Fibroblast of pulmonary artery (primary cell): ENCODE results near the gene SRGAP2C.
"Not testable (repeated sequence)": the region's sequence is repeated elsewhere in the genome, so short reads cannot be mapped to it uniquely, and the experiment has no call there.

Experiments used
- DNase-seq: peaks from one replicate; pipeline ENCODE4 v3.0.0-alpha.2; 2010; ENCODE audit warnings: low read depth
- H3K4me3 ChIP-seq: replicated peaks from 2 replicates; pipeline ENCODE4 v1.5.1; 2011; ENCODE audit warnings: low read depth, mild to moderate bottlenecking, control low read depth, low read length, moderate library complexity

Gene SRGAP2C

DNA sequence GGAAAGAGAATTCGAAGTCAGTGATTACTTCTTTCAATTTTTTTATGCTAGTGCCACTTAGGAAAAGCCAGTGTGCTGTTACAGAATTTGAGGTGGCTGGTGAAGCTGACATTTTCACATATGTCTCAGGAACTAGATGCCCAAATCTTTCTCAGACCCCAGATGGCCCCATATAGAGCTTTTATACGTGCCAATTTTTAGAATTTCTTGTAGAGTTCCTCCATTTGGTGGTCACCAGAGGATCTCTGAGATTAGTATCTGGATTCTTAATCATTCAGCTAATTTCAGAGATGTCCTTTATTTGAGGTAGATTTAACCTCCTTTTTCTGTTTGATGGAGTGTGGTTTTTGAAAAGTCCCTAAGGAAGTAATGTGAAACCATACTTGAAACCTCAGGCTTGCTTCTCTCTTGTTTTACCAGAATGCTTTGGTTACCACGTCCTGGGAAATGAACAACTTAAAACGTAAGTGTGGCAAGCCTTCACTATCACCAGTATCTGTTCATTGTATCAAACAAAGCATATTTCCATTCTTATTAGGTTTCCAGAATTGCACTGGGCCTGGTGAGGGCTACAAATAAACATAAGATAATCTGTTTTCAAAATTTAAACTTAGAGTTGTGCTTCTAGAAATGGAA lies 164.7 kb downstream of the SRGAP2C start:
- DNase-seq, H3K4me3 ChIP-seq: not testable (repeated sequence)

DNA sequence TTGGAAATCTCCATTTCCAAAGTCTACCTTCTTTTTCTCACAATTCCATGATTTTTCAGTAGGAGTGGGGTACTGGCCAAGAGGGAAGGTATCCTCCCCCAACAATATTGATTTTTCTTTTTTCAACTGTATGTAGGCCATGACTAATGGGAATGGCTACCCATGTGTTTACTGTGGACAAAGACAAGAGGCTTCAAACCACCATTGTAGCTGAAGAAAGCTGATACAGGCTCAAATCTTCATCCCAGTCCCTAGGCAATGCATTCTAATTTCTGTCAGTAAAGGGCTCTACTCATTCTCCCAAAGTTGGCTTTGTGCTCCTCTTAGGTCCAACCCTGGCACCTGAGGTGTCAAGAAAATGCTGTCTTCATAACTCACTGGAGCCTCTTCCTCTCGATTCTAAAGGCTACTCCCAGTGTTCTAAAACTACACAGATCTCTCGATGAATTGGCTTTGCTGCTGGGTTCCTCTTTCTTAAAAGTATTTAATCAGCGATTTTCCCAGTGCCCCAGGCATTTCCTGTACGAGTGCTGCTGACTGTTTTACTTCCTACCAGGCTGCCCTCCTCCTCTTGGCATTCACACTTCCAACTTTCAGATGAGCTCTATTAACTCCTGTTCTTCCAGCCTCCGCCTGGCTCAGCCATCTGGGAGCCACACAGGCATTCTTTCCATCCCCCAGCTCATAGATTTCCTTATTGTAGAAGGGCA lies 171.1 kb downstream of the SRGAP2C start:
- H3K4me3 ChIP-seq, DNase-seq: not testable (repeated sequence)

DNA sequence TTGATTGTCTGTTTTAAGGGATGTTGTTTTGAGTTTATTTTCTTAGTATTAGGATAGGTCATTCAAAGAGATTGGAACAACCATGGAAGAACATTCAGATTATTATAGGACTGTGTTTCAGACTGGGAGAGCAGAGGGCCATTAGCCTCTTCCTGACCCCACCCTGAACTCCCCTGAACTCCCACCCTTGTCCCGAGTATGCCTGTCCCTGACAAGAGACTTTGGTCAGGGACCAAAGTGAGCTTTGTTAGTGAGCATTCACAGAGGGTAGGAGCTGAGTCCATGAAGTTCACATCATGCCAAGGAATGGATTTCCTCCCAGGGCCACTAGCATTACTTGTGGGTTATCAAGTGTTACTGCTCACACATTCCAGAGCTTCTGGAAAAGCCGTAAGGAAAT lies 172.0 kb downstream of the SRGAP2C start:
- H3K4me3 ChIP-seq, DNase-seq: not testable (repeated sequence)

DNA sequence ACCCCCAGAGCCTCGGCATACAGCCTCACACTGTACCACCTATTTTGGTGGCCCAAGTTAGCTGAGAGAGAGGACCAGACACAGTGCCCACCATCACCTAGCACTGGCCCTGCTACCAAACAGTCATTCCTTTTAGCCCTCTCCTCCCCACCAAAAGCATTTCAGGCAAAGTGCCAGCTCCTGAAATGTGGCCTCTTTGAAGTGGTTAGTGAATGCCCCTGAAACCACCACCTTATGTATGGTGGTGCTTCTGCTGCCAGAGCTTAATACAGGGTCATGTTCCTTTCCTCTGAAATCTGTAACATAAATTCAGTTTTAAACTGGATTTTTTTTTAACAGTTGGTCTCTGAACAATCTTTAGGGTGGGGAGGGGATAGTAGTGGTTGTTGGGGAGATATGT lies 175.8 kb downstream of the SRGAP2C start:
- H3K4me3 ChIP-seq, DNase-seq: not testable (repeated sequence)

DNA sequence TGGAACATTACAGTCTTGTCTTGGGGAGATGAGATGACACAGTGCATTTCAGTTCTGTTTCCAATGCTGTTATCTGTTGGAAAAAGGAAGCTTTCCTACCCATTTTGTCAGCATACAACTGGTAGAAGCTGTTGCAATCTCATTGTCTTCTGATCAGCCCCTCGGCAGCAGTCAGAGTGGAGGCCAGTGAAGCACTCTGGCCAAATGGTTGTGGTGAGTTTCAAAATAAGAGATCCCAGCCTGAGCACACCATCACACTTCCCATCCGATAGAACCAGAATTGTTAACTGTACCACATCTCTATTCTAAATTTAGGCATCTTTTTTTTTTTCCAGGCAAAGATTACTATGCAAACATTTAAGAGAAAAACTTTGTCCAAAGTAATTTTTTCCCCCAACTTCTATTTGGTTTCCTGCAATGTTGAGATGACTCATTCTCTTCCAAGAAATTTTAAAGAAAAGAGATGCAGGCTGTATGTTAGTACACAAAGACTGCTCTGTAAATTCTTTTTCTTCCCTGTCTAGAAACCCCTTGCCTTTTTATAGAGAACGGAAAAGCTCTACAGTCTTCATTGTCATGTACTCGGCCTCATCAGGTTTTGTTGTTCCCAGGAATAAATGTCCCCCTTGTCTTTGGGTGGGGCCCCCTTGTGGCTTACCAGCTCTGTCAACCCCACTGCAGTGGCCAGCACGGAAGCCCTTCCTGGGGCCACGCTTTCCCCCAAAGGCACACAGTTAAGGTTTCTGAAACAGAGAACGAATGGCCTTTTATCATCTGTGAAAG lies 176.9 kb downstream of the SRGAP2C start:
- DNase-seq, H3K4me3 ChIP-seq: not testable (repeated sequence)

DNA sequence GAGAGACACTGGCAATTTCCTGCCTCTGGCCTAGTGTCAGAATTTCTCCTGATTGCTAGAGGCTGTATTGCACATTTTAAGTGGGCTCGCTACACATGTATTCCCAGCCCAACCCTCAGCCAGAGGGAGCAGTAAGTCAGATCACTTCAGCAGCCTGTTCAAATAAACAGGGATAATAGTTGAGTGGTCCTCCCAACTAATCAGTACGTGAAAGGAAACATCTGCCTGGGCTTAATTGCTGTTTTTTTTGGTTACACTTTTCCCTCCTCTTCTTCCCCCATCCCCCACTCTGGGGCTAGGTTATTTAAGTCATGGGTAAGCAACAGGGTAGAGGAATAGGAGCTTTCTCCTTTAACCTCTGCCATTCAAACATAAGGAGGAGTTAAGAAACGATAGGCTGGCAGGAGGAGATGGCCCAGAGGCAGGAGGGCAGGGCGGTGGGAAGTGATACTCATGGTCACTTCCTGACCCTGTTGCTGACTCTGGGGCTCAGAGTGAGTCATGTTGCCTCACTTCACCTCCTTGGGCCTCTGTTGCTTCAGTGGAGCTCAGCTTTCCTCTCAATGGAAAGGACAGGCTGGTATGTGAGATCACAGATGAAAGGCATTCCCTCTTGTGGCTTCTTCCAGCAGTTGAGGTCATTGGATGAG lies 177.6 kb downstream of the SRGAP2C start:
- not testable (repeated sequence) for H3K4me3 ChIP-seq, DNase-seq

DNA sequence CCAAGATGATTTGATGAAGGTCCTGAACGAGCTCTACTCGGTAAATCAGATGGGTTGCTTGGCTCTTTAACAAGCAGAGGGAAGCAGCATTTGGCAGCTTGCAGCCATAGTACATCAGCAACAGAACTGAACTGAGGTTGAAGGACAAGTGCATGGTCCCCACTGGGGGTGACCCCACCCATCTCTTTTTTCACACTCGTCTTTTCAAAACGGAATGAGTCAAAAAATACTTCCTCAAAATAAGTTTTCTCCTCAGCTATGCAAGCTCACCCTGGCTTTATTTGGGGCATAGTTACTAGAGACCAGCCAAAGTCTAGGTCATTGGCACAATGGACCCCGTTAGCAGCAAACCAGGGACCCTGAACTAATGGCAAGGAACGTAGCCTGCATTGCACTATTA lies 180.5 kb downstream of the SRGAP2C start:
- DNase-seq, H3K4me3 ChIP-seq: not testable (repeated sequence)

DNA sequence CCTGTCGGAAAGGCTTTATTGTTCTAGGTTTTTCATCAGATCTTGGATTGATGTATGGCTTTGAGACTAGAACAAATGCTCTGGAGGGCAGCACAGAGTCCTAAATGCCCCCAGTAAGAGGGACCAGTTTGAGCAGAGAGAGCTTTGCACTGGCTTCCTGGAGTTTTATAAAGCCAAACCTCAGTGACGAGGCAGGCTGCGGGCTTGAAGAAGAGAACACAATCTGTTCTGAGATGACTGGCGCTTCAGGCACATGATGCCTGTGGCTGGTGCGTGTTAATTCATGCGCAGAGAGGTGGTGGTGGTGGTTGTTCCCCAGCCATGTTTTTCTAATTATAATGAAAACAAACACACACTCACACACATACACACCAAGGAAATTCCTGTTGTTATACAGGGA lies 180.9 kb downstream of the SRGAP2C start:
- H3K4me3 ChIP-seq, DNase-seq: not testable (repeated sequence)

DNA sequence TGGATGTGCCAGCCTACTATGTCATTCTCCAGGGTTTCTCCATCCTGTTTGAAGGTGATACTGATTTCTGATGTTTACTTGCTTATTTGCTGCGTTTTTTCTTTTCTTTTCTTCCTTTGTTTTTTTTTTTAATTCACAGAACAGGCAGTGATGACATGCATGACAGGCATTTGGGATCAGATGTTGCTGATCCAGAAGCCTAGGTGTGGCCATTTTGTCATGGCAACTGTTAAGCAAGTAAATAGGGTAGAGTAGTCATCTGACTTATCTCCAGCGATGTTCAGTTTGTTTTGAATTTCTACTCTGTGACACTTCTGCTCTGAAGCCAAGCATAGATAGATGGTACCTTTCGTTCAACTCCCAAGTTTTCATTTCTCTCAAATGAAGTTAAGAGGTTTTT lies 181.4 kb downstream of the SRGAP2C start:
- not testable (repeated sequence) for DNase-seq

DNA sequence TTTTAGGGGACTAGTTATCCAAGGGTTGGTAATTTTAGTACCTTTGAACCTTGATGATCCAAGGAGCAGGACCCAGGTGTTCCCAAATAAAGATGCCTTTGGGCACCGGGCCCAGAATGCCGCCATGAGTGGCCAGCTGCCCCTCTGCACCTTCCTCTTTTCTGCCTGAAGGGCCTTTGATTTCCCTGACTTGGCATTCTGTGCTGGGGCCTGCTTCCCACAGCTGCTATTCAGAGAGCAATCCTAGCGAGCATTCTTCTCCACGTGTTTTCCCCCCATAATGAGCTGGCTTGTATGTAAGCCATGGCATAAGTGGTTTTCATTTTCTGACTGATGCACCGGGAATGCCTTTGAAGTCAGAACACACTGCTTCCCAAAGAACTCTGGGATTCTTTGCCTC lies 184.1 kb downstream of the SRGAP2C start:
- DNase-seq, H3K4me3 ChIP-seq: not testable (repeated sequence)

More for the DNA sequence above, 181.4 kb downstream of the SRGAP2C start:
- not testable (repeated sequence) for H3K4me3 ChIP-seq

DNA sequence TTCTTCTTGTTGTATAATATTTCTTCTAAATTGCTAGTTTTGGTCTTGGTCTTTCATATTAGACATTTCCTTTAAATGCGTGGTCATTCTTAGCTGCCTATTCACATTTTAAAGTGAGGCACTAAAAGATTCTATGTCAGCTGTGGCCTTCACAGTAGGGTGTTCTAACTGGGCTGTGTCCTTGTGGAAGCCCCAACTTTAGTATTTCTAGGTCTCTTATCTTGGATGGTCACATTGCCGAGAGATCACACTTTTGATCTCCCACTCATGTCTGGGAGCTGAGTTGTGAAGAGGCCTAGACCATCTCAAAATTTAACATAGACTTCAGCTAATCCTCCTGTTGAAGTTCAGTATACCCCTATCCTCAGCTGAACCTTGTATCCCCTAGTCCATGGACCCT lies 185.2 kb downstream of the SRGAP2C start:
- not testable (repeated sequence) for H3K4me3 ChIP-seq, DNase-seq

DNA sequence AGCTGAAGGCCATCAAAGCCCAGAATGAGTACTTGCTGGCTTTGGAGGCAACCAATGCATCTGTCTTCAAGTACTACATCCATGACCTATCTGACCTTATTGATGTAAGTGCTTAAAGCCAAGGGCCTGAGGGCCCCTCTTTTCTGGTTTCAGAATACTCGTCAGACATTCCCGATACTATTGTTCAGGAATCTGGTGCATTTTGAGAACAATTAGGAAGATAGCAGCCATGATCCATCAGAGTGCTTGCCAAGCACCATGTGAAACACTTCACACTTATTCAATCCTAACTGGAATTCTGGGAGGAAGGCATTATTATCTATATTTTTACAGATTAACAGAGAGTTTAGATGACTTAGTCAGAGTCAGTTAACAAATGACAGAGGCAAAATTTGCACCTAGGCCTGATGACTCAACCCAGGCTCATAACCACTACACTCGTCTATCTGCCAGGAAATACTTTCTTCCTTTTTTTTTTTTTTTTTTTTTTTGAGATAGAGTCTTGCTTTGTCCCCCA lies 190.1 kb downstream of the SRGAP2C start:
- DNase-seq: peak; percentile 81
- not testable (repeated sequence) for H3K4me3 ChIP-seq

DNA sequence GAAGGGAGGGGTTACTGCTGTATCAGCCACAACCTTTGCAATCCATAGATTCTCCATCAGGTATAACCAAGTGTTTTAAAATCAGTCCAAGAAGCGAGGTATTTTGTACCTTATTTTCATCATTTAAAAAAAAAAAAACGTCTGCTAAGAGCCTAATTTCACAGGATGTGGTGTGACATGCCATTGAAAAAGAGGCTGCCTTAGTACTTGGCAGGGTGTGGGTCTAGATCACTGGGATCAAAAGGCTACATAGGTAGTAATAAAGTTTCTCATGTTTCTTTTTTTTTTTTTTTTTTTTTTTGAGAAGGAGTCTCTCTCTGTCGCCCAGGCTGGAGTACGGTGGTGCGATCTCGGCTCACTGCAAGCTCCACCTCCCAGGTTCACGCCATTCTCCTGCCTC lies 192.2 kb downstream of the SRGAP2C start:
- not testable (repeated sequence) for H3K4me3 ChIP-seq, DNase-seq

DNA sequence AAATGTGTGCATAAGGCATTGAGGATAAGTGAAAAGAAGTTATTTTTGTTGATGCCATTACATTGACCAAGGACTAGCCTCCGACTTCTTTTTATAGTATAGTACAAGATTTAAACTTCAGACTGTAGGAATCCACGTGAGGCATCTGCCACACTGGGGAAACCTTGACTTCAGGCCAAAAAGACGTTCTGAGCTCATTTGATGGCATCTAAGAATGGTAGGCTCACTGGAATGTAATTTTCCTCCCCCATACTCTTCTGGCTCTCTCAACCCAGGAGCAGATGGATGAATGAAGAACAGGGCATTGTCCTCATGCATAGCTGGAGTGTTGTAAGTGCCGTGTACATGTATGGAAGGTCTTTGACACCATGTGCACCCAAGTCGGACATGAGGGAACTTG lies 194.0 kb downstream of the SRGAP2C start:
- not testable (repeated sequence) for H3K4me3 ChIP-seq, DNase-seq

DNA sequence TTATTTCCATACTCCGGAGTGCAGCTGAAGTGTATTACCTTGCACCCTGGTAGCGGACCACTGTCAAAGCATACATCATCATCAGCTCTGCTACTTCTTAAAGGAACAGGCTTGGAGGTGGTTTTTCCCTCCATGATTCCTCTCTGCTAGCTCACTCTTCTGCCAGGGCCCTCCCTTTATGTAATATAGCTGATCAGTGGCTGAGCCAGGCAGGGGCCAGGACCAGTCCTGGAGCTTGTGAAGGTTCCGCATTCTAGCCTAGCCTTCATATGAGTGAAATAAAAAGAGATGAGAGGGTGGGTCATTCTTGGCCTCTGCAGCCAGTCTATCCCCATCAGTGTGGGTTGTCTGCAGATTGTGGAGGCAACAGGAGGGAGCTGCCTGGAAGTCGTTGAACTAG lies 200.0 kb downstream of the SRGAP2C start:
- peak; percentile 57 for DNase-seq

DNA sequence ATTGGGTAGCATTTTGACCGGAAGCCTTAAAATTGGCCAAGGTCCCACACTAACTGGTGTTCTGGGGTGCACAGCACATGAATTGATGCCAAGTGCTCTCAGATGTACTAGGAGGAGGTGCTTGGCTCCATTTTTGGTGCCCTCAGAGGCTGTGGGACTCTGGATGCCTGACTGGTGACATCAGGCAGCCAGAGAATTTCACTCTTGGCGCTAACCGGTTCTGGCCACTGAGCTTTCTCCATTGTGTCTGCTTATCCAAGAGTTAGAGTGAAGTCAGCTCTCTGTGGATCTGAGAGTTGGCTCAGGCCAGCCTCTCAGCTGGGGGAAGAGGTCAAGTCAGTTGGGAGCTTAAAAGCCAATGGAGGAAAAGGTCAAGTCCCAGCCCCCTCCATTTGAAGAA lies 200.4 kb downstream of the SRGAP2C start:
- not testable (repeated sequence) for H3K4me3 ChIP-seq, DNase-seq

More for the DNA sequence above, 200.0 kb downstream of the SRGAP2C start:
- not testable (repeated sequence) for H3K4me3 ChIP-seq

DNA sequence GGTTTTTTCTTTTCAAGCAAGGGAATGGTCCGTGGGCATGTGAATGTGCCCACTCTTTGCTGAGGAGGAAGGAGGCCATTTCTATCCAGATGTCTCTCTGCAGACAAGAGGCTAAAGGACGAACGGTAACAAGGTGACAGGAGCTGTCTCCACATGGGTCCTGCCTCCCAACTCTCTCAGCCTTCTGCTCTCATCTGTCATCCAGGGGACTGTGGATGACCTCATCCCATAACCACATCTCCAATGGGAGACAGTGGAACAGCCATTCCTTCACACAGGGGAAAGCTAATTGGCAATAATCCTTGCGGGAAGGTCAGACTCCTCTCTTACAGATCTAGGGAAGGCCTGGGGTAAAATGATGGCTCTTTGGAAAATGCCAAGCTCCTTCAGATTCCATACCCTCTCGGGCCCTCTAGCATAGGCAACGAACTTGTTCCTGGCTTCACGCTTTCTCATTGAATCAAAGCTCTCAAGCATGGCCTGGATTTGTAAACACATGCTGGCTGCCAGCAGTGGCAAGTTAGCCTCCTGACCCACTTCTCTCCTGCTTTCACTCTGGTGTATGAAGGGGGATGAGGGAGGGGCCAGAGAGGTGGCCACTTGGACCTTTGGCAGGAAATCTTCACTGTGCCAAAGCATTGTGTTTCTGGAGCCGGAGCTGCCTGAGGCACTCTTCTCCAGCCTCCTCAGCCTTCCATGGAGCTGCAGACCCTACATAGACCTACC lies 201.0 kb downstream of the SRGAP2C start:
- not testable (repeated sequence) for H3K4me3 ChIP-seq, DNase-seq

DNA sequence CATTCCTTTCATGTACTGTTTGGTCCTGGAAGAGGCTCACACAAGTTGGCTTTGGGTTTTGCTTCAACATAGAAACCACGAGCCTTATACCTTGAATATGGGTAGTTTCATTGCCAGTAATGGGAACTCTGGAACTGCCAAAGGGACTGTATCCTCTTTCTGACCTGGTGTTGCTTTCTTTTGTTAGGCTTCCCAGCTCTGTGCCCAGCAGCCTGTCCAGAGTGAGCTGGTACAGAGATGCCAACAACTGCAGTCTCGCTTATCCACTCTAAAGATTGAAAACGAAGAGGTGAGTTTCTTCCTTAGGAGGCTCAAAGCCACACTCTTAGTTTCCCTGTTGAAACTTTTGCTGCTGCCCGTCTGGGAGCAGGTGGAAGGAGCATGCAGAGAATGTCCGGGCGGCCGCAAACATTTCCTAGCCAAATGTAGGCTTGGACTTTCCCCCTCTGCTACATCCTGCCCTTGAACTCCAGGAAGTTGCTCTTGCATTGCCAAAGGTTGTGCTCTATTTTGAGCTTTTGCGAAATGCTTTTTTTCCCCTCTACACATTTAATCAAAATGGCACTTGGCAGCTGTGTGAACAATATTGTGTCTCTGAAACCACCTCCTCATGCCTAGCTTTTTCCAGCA lies 201.7 kb downstream of the SRGAP2C start:
- DNase-seq, H3K4me3 ChIP-seq: not testable (repeated sequence)
